GM23338 (cell line): Measurements from ENCODE around the gene PHLDB1. TPM values are rescaled to one million over a fixed set of nuclear protein-coding genes. Genes with fewer than 3 reads are reported as not detected.

Source experiments
- ATAC-seq: fragments of 200-7000 bp; cut with Tn5 transposase; 3 replicates; pipeline ENCODE4 v1.9.1; 2020
- DNase-seq: peaks from one replicate; pipeline ENCODE4 v3.0.0-alpha.2; 2015; ENCODE audit warnings: low spot score
- H2AFZ ChIP-seq: fragments of 200-600 bp; sonication (generic); 2 replicates; pipeline ENCODE4 v1.8.0; 2016; ENCODE audit warnings: antibody characterized with exemption, mild to moderate bottlenecking, moderate library complexity
- H3F3A ChIP-seq: fragments of 200-600 bp; sonication (generic); replicated peaks from 2 replicates; pipeline ENCODE4 v1.8.0; 2017; ENCODE audit warnings: antibody characterized with exemption, mixed run types, low read depth
- H3K27ac ChIP-seq: fragments of 200-600 bp; sonication (generic); 2 replicates; pipeline ENCODE4 v1.6.1; 2016; ENCODE audit warnings: low read depth
- H3K27me3 ChIP-seq: fragments of 200-600 bp; sonication (generic); 2 replicates; pipeline ENCODE4 v1.8.0; 2016; ENCODE audit warnings: mild to moderate bottlenecking, mixed run types, moderate library complexity; ENCODE audit not compliant: insufficient read depth
- H3K36me3 ChIP-seq: fragments of 200-600 bp; sonication (generic); 2 replicates; pipeline ENCODE4 v1.8.0; 2016; ENCODE audit warnings: mild to moderate bottlenecking; ENCODE audit not compliant: insufficient read depth
- H3K4me1 ChIP-seq: fragments of 200-600 bp; sonication (generic); 2 replicates; pipeline ENCODE4 v1.8.0; 2016; ENCODE audit warnings: mild to moderate bottlenecking, moderate library complexity; ENCODE audit not compliant: insufficient read depth
- H3K4me2 ChIP-seq: fragments of 200-600 bp; sonication (generic); 2 replicates; pipeline ENCODE4 v1.7.1; 2017; ENCODE audit warnings: mixed run types
- H3K4me3 ChIP-seq: fragments of 200-600 bp; sonication (generic); 2 replicates; pipeline ENCODE4 v1.6.1; 2016; ENCODE audit warnings: mixed run types
- H3K79me2 ChIP-seq: fragments of 200-600 bp; sonication (generic); replicated peaks from 2 replicates; pipeline ENCODE4 v1.8.0; 2017; ENCODE audit warnings: mild to moderate bottlenecking; ENCODE audit not compliant: insufficient read depth
- H3K9me2 ChIP-seq: fragments of 200-600 bp; sonication (generic); 2 replicates; pipeline ENCODE4 v1.8.0; 2017; ENCODE audit not compliant: insufficient read depth
- H4K20me1 ChIP-seq: fragments of 200-600 bp; sonication (generic); replicated peaks from 2 replicates; pipeline ENCODE4 v1.8.0; 2017; ENCODE audit warnings: mild to moderate bottlenecking; ENCODE audit not compliant: insufficient read depth
- H3K27ac Mint-ChIP-seq: 2 replicates; pipeline ENCODE4 v1.8.0; 2020; ENCODE audit warnings: inconsistent platforms, mild to moderate bottlenecking, moderate library complexity, mixed read lengths
- H3K27me3 Mint-ChIP-seq: 3 replicates; pipeline ENCODE4 v1.8.0; 2022; ENCODE audit warnings: low read depth, mild to moderate bottlenecking, moderate library complexity, mixed read lengths, inconsistent platforms; ENCODE audit not compliant: insufficient read depth, poor library complexity
- H3K36me3 Mint-ChIP-seq: 3 replicates; pipeline ENCODE4 v1.8.0; 2021; ENCODE audit warnings: low read depth, mild to moderate bottlenecking, inconsistent platforms, moderate library complexity, mixed read lengths
- H3K4me1 Mint-ChIP-seq: 3 replicates; pipeline ENCODE4 v1.8.0; 2020; ENCODE audit warnings: mild to moderate bottlenecking, inconsistent platforms, mixed read lengths
- H3K4me3 Mint-ChIP-seq: 3 replicates; pipeline ENCODE4 v1.8.0; 2021; ENCODE audit warnings: moderate library complexity, mild to moderate bottlenecking, inconsistent platforms, mixed read lengths
- H3K9me3 Mint-ChIP-seq: 3 replicates; pipeline ENCODE4 v1.8.0; 2020; ENCODE audit warnings: moderate library complexity, mild to moderate bottlenecking, inconsistent platforms, mixed read lengths
- CREB1 ChIP-seq: fragments of 250-450 bp; sonication (Bioruptor Pico); IDR thresholded peaks from 2 replicates; pipeline ENCODE4 v1.5.0; 2020; ENCODE audit warnings: low read depth, mild to moderate bottlenecking, moderate library complexity
- ZNF331 ChIP-seq: fragments of 250-450 bp; sonication (Bioruptor Pico); IDR thresholded peaks from 2 replicates; pipeline ENCODE4 v1.5.0; 2020; ENCODE audit warnings: low read depth, mild to moderate bottlenecking, moderate library complexity
- polyA plus RNA-seq: library from polyadenylated mRNA; unstranded; fragments of >200 nt; fragmentation: Nextera tagmentation; extraction: Ambion mirVana; gene quantifications from 2 replicates; pipeline ENCODE4 v1.2.1, GENCODE V29; 2016
- total RNA-seq: library from RNA; depleted of rRNA; stranded (reverse); fragments of >200 nt; shearing (Covaris generic); gene quantifications from 2 replicates; pipeline ENCODE4 v1.2.3, GENCODE V29; 2014
- TF ChIP-seq, protein P1 (sequence below): fragments of 250-450 bp; sonication (Bioruptor Pico); IDR thresholded peaks from 2 replicates; pipeline ENCODE4 v1.5.0; 2020; ENCODE audit warnings: mild to moderate bottlenecking, moderate library complexity

Gene PHLDB1
- total and polyA plus RNA-seq, 2 experiments from 2014 or later = 46.0 to 85.2 TPM

GRCh38 chr11:118619444-118620197 lies 12.2 kb downstream of the PHLDB1 start (continued):
- TF ChIP-seq, protein P1, sequence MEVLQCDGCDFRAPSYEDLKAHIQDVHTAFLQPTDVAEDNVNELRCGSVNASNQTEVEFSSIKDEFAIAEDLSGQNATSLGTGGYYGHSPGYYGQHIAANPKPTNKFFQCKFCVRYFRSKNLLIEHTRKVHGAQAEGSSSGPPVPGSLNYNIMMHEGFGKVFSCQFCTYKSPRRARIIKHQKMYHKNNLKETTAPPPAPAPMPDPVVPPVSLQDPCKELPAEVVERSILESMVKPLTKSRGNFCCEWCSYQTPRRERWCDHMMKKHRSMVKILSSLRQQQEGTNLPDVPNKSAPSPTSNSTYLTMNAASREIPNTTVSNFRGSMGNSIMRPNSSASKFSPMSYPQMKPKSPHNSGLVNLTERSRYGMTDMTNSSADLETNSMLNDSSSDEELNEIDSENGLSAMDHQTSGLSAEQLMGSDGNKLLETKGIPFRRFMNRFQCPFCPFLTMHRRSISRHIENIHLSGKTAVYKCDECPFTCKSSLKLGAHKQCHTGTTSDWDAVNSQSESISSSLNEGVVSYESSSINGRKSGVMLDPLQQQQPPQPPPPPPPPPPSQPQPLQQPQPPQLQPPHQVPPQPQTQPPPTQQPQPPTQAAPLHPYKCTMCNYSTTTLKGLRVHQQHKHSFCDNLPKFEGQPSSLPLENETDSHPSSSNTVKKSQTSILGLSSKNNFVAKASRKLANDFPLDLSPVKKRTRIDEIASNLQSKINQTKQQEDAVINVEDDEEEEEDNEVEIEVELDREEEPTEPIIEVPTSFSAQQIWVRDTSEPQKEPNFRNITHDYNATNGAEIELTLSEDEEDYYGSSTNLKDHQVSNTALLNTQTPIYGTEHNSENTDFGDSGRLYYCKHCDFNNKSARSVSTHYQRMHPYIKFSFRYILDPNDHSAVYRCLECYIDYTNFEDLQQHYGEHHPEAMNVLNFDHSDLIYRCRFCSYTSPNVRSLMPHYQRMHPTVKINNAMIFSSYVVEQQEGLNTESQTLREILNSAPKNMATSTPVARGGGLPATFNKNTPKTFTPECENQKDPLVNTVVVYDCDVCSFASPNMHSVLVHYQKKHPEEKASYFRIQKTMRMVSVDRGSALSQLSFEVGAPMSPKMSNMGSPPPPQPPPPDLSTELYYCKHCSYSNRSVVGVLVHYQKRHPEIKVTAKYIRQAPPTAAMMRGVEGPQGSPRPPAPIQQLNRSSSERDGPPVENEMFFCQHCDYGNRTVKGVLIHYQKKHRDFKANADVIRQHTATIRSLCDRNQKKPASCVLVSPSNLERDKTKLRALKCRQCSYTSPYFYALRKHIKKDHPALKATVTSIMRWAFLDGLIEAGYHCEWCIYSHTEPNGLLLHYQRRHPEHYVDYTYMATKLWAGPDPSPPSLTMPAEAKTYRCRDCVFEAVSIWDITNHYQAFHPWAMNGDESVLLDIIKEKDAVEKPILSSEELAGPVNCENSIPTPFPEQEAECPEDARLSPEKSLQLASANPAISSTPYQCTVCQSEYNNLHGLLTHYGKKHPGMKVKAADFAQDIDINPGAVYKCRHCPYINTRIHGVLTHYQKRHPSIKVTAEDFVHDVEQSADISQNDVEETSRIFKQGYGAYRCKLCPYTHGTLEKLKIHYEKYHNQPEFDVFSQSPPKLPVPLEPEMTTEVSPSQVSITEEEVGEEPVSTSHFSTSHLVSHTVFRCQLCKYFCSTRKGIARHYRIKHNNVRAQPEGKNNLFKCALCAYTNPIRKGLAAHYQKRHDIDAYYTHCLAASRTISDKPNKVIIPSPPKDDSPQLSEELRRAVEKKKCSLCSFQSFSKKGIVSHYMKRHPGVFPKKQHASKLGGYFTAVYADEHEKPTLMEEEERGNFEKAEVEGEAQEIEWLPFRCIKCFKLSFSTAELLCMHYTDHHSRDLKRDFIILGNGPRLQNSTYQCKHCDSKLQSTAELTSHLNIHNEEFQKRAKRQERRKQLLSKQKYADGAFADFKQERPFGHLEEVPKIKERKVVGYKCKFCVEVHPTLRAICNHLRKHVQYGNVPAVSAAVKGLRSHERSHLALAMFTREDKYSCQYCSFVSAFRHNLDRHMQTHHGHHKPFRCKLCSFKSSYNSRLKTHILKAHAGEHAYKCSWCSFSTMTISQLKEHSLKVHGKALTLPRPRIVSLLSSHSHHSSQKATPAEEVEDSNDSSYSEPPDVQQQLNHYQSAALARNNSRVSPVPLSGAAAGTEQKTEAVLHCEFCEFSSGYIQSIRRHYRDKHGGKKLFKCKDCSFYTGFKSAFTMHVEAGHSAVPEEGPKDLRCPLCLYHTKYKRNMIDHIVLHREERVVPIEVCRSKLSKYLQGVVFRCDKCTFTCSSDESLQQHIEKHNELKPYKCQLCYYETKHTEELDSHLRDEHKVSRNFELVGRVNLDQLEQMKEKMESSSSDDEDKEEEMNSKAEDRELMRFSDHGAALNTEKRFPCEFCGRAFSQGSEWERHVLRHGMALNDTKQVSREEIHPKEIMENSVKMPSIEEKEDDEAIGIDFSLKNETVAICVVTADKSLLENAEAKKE = no peak
- TF ChIP-seq ZNF331 (CRISPR knock-in tag) = no peak

- Mint-ChIP-seq H3K27ac (peak overlapping the region; percentile 80), H3K4me3 (peak overlapping the region; percentile 79), H3K4me1 (peaks cover 65% of the 10 kb centered on the region), H3K9me3 (no peaks in the 10 kb centered on the region; the same call in 2 of the 3 replicates), H3K27me3 (peaks cover 12% of the 10 kb centered on the region), H3K36me3 (peaks cover 4% of the 10 kb centered on the region; the same call in 2 of the 3 replicates)
- peak overlapping the region; percentile 95; the same call in 1 of the 2 replicates for H3K4me2 ChIP-seq
- peak overlapping the region; percentile 81 for H2AFZ ChIP-seq
- H3K4me3 ChIP-seq = peak overlapping the region; percentile 92
- H3K4me1 ChIP-seq = peaks cover 47% of the 10 kb centered on the region
- no peak for TF ChIP-seq CREB1 (CRISPR knock-in tag)
- TF ChIP-seq, protein P1 = no peak
- ATAC-seq = peak; percentile 16
- H4K20me1 ChIP-seq = peaks cover 4% of the 10 kb centered on the region
- no peaks in the 10 kb centered on the region for H3K27me3 ChIP-seq
- H3K79me2 ChIP-seq = peaks cover 29% of the 10 kb centered on the region
- H3K27ac ChIP-seq = peak overlapping the region; percentile 86
- no peak for DNase-seq
- H3K36me3 ChIP-seq = no peaks in the 10 kb centered on the region
- H3K9me2 ChIP-seq = no peaks in the 10 kb centered on the region
- peaks cover 14% of the 10 kb centered on the region for H3F3A ChIP-seq
These were observed 13.2 kb downstream of the PHLDB1 start for GRCh38 chr11:118620529-118621070.
